Heart left ventricle (tissue), 16 donors: ENCODE measurements around the gene TCF20. TPM values are rescaled to one million over a fixed set of nuclear protein-coding genes. Genes with fewer than 3 reads are reported as not detected.

Source experiments
- ATAC-seq, 4 donors: fragments of 200-7000 bp; cut with Tn5 transposase; one replicate each; pipeline ENCODE4 v1.9.1; 2020 to 2022; ENCODE audit warnings: moderate library complexity in 4 of 4, mild to moderate bottlenecking in 3 of 4, moderate number of reproducible peaks in 1 of 4
- DNase-seq, 5 donors: peaks; one replicate each; pipeline ENCODE4 v3.0.0-alpha.2; 2020
- H3K27ac ChIP-seq, 12 donors: fragments of 200-600 bp; sonication (generic) in 4 of 12; one replicate each; pipeline versions ENCODE4 v1.5.0 to v1.8.0; 2016 to 2022; ENCODE audit warnings: mild to moderate bottlenecking in 2 of 12
- H3K27me3 ChIP-seq, 9 donors: fragments of 200-600 bp; sonication (generic) in 2 of 9; one replicate each; pipeline versions ENCODE4 v1.5.1 to v1.8.0; 2016 to 2022; ENCODE audit warnings: mild to moderate bottlenecking in 3 of 9
- H3K36me3 ChIP-seq, 9 donors: fragments of 200-600 bp; sonication (generic) in 2 of 9; one replicate each; pipeline versions ENCODE4 v1.5.0 to v1.8.0; 2018 to 2022; ENCODE audit warnings: mild to moderate bottlenecking in 2 of 9
- H3K4me1 ChIP-seq, 12 donors: fragments of 200-600 bp; sonication (generic) in 4 of 12; one replicate each; pipeline versions ENCODE4 v1.5.0 to v1.8.0; 2016 to 2022; ENCODE audit warnings: mild to moderate bottlenecking in 3 of 12
- H3K4me3 ChIP-seq, 12 donors: fragments of 200-600 bp; sonication (generic) in 4 of 12; one replicate each; pipeline versions ENCODE4 v1.5.0 to v1.8.0; 2017 to 2022; ENCODE audit warnings: mild to moderate bottlenecking in 9 of 12, moderate library complexity in 4 of 12
- H3K9me3 ChIP-seq, 12 donors: fragments of 200-600 bp; sonication (generic) in 4 of 12; one replicate each; pipeline versions ENCODE4 v1.5.0 to v1.8.0; 2016 to 2022; ENCODE audit warnings: mild to moderate bottlenecking in 1 of 12
- CTCF ChIP-seq, 12 donors: fragments of 200-600 bp; sonication (generic) in 4 of 12; IDR thresholded peaks; one replicate each; pipeline versions ENCODE4 v1.5.0 to v1.8.0; 2018 to 2022; ENCODE audit warnings: antibody characterized with exemption in 12 of 12, mild to moderate bottlenecking in 5 of 12
- POLR2A ChIP-seq, 2 donors: fragments of 450-650 bp; IDR thresholded peaks; one replicate each; pipeline ENCODE4 v1.6.1; 2017; ENCODE audit warnings: antibody characterized with exemption in 2 of 2, mild to moderate bottlenecking in 2 of 2, moderate library complexity in 2 of 2
- WGBS, 4 donors: extraction: QIAGEN DNeasy Blood & Tissue Kit in 2 of 4; methylation state at CpG; one replicate each; pipeline versions ENCODE4 v1.1.5 to v1.1.7; 2013 to 2018; 5-methylcytosine and 5-hydroxymethylcytosine counted together
- intact Hi-C, 10 donors: fragments of 100-400 bp; cut with DNase I; formaldehyde crosslinking; loops; one replicate each; pipeline versions ENCODE4 v1.11.1 to v1.14.2; 2022
- polyA plus RNA-seq, 2 donors: library from polyadenylated mRNA; stranded (reverse); fragments of 200-250 nt; gene quantifications; one replicate each; pipeline ENCODE4 v1.2.3, GENCODE V29; 2013
- total RNA-seq, 9 donors: library from RNA; depleted of rRNA in 2 of 9; stranded (reverse); fragments of >200 nt in 2 of 9; fragmentation: NEBNext Ultra II Directional in 3 of 9; extraction: Animal tissue kit (Norgen Biotek cat#: 25700) in 3 of 9; gene quantifications; one replicate each; pipeline versions ENCODE4 v1.1.0 to v1.2.4, GENCODE V29; 2016 to 2023
- donor health status: ischemic (EF 13 %, LVEDD 7.1; RV severe dilation, severe dysfunction).
- donor health status: healthy with polysubstance abuse.
- donor health status: DM: no; HTN: yes; CAD: no.
- donor health status: DM: no; HTN: no; CAD: no.
- donor health status: ischemic (EF 25% LVEDD 6.9; RV normal size, moderate dysfunction).
- donor health status: ischemic (EF 25% LVEDD 5.7; RV mildly dilated, moderate dysfunction).
- donor health status: healthy.
- donor health status: DM: yes; HTN: yes; CAD: no.
- donor health status: ischemic (EF 35%, LVEDD 5.7; RV mildly dilated, moderate dysfunction).
- donor health status: nonischemic (EF 11% LVEDD 7.7; RV severe dilation, severe dysfunction).
- donor health status: DM: yes; HTN: yes; CAD: no.
- donor health status: PGD.
- donor health status: ischemic (EF 29% LVEDD 5.4; RV normal size, mild dysfunction).
- donor health status: nonischemic (EF 23%, LVEDD 6.1; RV moderate dilation, normal function).

The TCF20 gene
- total and polyA plus RNA-seq, 11 donors = 5.2 to 25.7 (median 15.7) TPM

- ATAC-seq = no peak
- WGBS, 4 donors = 41 to 52% (median 48%) methylated on average over 10 of the region's 10 CpGs
- no peaks in the 10 kb centered on the region for H3K36me3 ChIP-seq
- peak overlapping the region in 1 of 12 donors; percentile 69 for H3K27ac ChIP-seq
- H3K4me1 ChIP-seq = peaks cover 0 to 22% (median 3%) of the 10 kb centered on the region in 12 donors
- intact Hi-C loops = no loop called here
- H3K9me3 ChIP-seq = no peaks in the 10 kb centered on the region
- H3K27me3 ChIP-seq = peaks cover 0 to 14% (median 5%) of the 10 kb centered on the region in 9 donors
- TF ChIP-seq POLR2A (IDR thresholded peaks at IDR 0.05) = no peak
- TF ChIP-seq CTCF (IDR thresholded peaks at IDR 0.05) = no peak
- no peak for DNase-seq
- H3K4me3 ChIP-seq = peak overlapping the region in 3 of 12 donors; percentile 10 to 16 (median 15)
These were observed 30.0 kb upstream of the TCF20 start for GRCh38 chr22:42300259-42301076.

GRCh38 chr22:42299586-42300258 lies 29.3 kb upstream of the TCF20 start:
- Histone ChIP-seq H3K9me3 (no peaks in the 10 kb centered on the region), H3K27ac (peak overlapping the region in 1 of 12 donors; percentile 69), H3K27me3 (peaks cover 0 to 8% (median 5%) of the 10 kb centered on the region in 9 donors), H3K4me3 (peak overlapping the region in 3 of 12 donors; percentile 10 to 16 (median 15)), H3K36me3 (no peaks in the 10 kb centered on the region), H3K4me1 (peaks cover 0 to 22% (median 3%) of the 10 kb centered on the region in 12 donors)
- intact Hi-C loops = loop anchor here in 1 of 10 donors (5.0 kb wide), 1 partner anchor 48 kb away; no protein-coding TSS in a partner anchor
- ATAC-seq (peak in 2 of 4 donors; percentile 17 to 53), DNase-seq (peak in 3 of 5 donors; percentile 32 to 53 (median 48))
- WGBS, 4 donors = 25 to 38% (median 31%) methylated on average over 19 of the region's 19 CpGs
- TF ChIP-seq CTCF (IDR thresholded peaks at IDR 0.05) = no peak
- TF ChIP-seq POLR2A (IDR thresholded peaks at IDR 0.05) = no peak

GRCh38 chr22:42298746-42299145 lies 28.3 kb upstream of the TCF20 start:
- Histone ChIP-seq H3K27me3 (no peaks in the 10 kb centered on the region), H3K9me3 (no peaks in the 10 kb centered on the region), H3K4me1 (peaks cover 0 to 22% (median 3%) of the 10 kb centered on the region in 12 donors), H3K4me3 (no peak overlapping the region), H3K36me3 (no peaks in the 10 kb centered on the region), H3K27ac (no peak overlapping the region)
- no peak for DNase-seq
- 75 to 81% (median 80%) methylated on average over 8 of the region's 8 CpGs for WGBS, 4 donors
- intact Hi-C loops = loop anchor here in 1 of 10 donors (5.0 kb wide), 1 partner anchor 49 kb away; no protein-coding TSS in a partner anchor
- TF ChIP-seq POLR2A (IDR thresholded peaks at IDR 0.05) = no peak
- no peak for TF ChIP-seq CTCF (IDR thresholded peaks at IDR 0.05)
- no peak for ATAC-seq

- Histone ChIP-seq H3K27ac (no peak overlapping the region), H3K4me1 (peaks cover 0 to 22% (median 3%) of the 10 kb centered on the region in 12 donors), H3K9me3 (no peaks in the 10 kb centered on the region), H3K4me3 (no peak overlapping the region), H3K36me3 (no peaks in the 10 kb centered on the region), H3K27me3 (no peaks in the 10 kb centered on the region)
- TF ChIP-seq CTCF (IDR thresholded peaks at IDR 0.05) (no peak), POLR2A (IDR thresholded peaks at IDR 0.05) (no peak)
- WGBS, 4 donors = 71 to 83% (median 75%) methylated on average over 2 of the region's 2 CpGs
- no peak for DNase-seq
- ATAC-seq = no peak
- intact Hi-C loops = loop anchor here in 1 of 10 donors (5.0 kb wide), 1 partner anchor 50 kb away; no protein-coding TSS in a partner anchor
These were observed 27.3 kb upstream of the TCF20 start for GRCh38 chr22:42297778-42298177.
